SK-N-SH (cell line): ENCODE measurements around the gene HDLBP. TPM values are rescaled to one million over a fixed set of nuclear protein-coding genes. Genes with fewer than 3 reads are reported as not detected.

Experiments
- CTCF ChIA-PET: fragments of 300-600, 350-600 bp; formaldehyde crosslinking; extraction: SDS; loops from one replicate; lab custom pipeline; 2021; lab: Yijun Ruan, JAX
- POLR2A ChIA-PET: fragments of 350-600 bp; sonication (Branson Sonifier 250); formaldehyde crosslinking; extraction: SDS; loops from one replicate; lab custom pipeline; 2020; ENCODE audit warnings: antibody characterized with exemption, inconsistent platforms; lab: Yijun Ruan, JAX
- DNase-seq: peaks from one replicate; pipeline ENCODE4 v3.0.0; 2012
- H2AFZ ChIP-seq: fragments of 200-600 bp; sonication (generic); 2 replicates; pipeline ENCODE4 v1.8.1; 2016; ENCODE audit warnings: antibody characterized with exemption, mild to moderate bottlenecking, low read depth
- H3F3A ChIP-seq: fragments of 200-600 bp; sonication (generic); replicated peaks from 2 replicates; pipeline ENCODE3; 2016; ENCODE audit warnings: antibody characterized with exemption, mild to moderate bottlenecking; ENCODE audit not compliant: insufficient read depth
- H3K27ac ChIP-seq, 2 experiments: fragments of 200-500 bp in 1 of 2; fragments of 200-600 bp in 1 of 2; sonication (Bioruptor generic) in 1 of 2; sonication (generic), shearing (Covaris generic) in 1 of 2; 2 replicates each; pipeline versions ENCODE4 v1.5.1 to v1.6.1; 2014 to 2016; ENCODE audit warnings: low read depth in 2 of 2, inconsistent platforms in 1 of 2, low read length in 1 of 2, mild to moderate bottlenecking in 1 of 2, mixed read lengths in 1 of 2
- H3K27me3 ChIP-seq: fragments of 200-600 bp; sonication (generic), shearing (Covaris generic); 2 replicates; pipeline ENCODE4 v1.6.1; 2016; ENCODE audit warnings: mixed run types; ENCODE audit not compliant: insufficient read depth
- H3K36me3 ChIP-seq, 2 experiments: fragments of 200-500 bp in 1 of 2; fragments of 200-600 bp in 1 of 2; sonication (Bioruptor generic) in 1 of 2; sonication (generic) in 1 of 2; replicated peaks in 1 of 2; 2 replicates each; pipeline versions ENCODE3 to v1.5.1; 2014 to 2016; ENCODE audit warnings: low read length in 1 of 2, mild to moderate bottlenecking in 1 of 2; ENCODE audit not compliant: insufficient read depth in 2 of 2, control insufficient read depth in 1 of 2
- H3K4me1 ChIP-seq, 2 experiments: fragments of 200-500 bp in 1 of 2; fragments of 200-600 bp in 1 of 2; sonication (Bioruptor generic) in 1 of 2; sonication (generic), shearing (Covaris generic) in 1 of 2; 2 replicates each; pipeline versions ENCODE4 v1.5.1 to v1.6.1; 2014 to 2016; ENCODE audit warnings: low read depth in 1 of 2, low read length in 1 of 2, mixed run types in 1 of 2; ENCODE audit not compliant: insufficient read depth in 2 of 2, control insufficient read depth in 1 of 2
- H3K4me2 ChIP-seq: fragments of 200-600 bp; sonication (generic), shearing (Covaris generic); 2 replicates; pipeline ENCODE4 v1.6.1; 2017; ENCODE audit warnings: mixed run types
- H3K4me3 ChIP-seq, 2 experiments: fragments of 200-500 bp in 1 of 2; fragments of 200-600 bp in 1 of 2; sonication (Bioruptor generic) in 1 of 2; sonication (generic), shearing (Covaris generic) in 1 of 2; 2 replicates each; pipeline versions ENCODE4 v1.5.1 to v1.8.1; 2014 to 2016; ENCODE audit warnings: low read depth in 2 of 2, inconsistent platforms in 1 of 2, low read length in 1 of 2, mild to moderate bottlenecking in 1 of 2, mixed read lengths in 1 of 2, moderate library complexity in 1 of 2
- H3K79me2 ChIP-seq: fragments of 200-600 bp; sonication (generic); 2 replicates; pipeline ENCODE4 v1.8.1; 2017; ENCODE audit warnings: mild to moderate bottlenecking; ENCODE audit not compliant: insufficient read depth
- H3K9ac ChIP-seq: fragments of 200-600 bp; sonication (generic); 2 replicates; pipeline ENCODE4 v1.6.1; 2017; ENCODE audit warnings: mixed run types
- H3K9me2 ChIP-seq: fragments of 200-600 bp; sonication (generic); 2 replicates; pipeline ENCODE4 v1.6.1; 2017; ENCODE audit warnings: mixed run types
- H3K9me3 ChIP-seq: fragments of 200-600 bp; sonication (generic); 2 replicates; pipeline ENCODE4 v1.6.1; 2017; ENCODE audit warnings: mixed run types, mild to moderate bottlenecking, moderate library complexity
- H4K20me1 ChIP-seq: fragments of 200-600 bp; sonication (generic); 2 replicates; pipeline ENCODE4 v1.6.1; 2017; ENCODE audit warnings: mild to moderate bottlenecking, mixed run types; ENCODE audit not compliant: insufficient read depth
- CHD2 ChIP-seq: fragments of 150-350 bp; IDR thresholded peaks from 2 replicates; pipeline ENCODE4 v1.6.1; 2018; ENCODE audit warnings: low read length; ENCODE audit not compliant: partially characterized antibody
- ELF1 ChIP-seq: IDR thresholded peaks from 2 replicates; pipeline ENCODE4 v1.4.0; 2012
- EZH2phosphoT487 ChIP-seq: fragments of 200-600 bp; sonication (generic); IDR thresholded peaks from 2 replicates; pipeline ENCODE4 v1.6.1; 2017; ENCODE audit warnings: low read depth, mixed run types, mild to moderate bottlenecking, antibody characterized with exemption, moderate library complexity, borderline replicate concordance
- FOSL2 ChIP-seq: IDR thresholded peaks from 2 replicates; pipeline ENCODE4 v1.4.0; 2012; ENCODE audit warnings: low read depth, mild to moderate bottlenecking, moderate library complexity, borderline replicate concordance
- FOXJ3 ChIP-seq: sonication (generic); formaldehyde crosslinking; IDR thresholded peaks from 2 replicates; pipeline ENCODE4 v1.5.1; 2020; ENCODE audit warnings: mild to moderate bottlenecking, missing genetic modification reagents
- GATA2 ChIP-seq: sonication (generic); formaldehyde crosslinking; IDR thresholded peaks from 2 replicates; pipeline ENCODE4 v1.5.0; 2020; ENCODE audit warnings: mild to moderate bottlenecking, missing genetic modification reagents
- IRF3 ChIP-seq: fragments of 150-350 bp; IDR thresholded peaks from 2 replicates; pipeline ENCODE4 v1.6.1; 2016; ENCODE audit warnings: mild to moderate bottlenecking, low read depth, low read length
- MEF2A ChIP-seq: IDR thresholded peaks from 2 replicates; pipeline ENCODE4 v1.4.0; 2012; ENCODE audit warnings: low read depth, borderline replicate concordance
- NFIC ChIP-seq: IDR thresholded peaks from 2 replicates; pipeline ENCODE4 v1.4.0; 2012; ENCODE audit warnings: borderline replicate concordance
- NRF1 ChIP-seq: IDR thresholded peaks from 2 replicates; pipeline ENCODE4 v1.6.1; 2012; ENCODE audit warnings: low read depth, mild to moderate bottlenecking, low read length
- POLR2AphosphoS5 ChIP-seq: IDR thresholded peaks from 2 replicates; pipeline ENCODE4 v1.6.1; 2012; ENCODE audit warnings: low read depth, low read length
- RAD21 ChIP-seq: IDR thresholded peaks from 2 replicates; pipeline ENCODE4 v1.6.1; 2012; ENCODE audit warnings: mild to moderate bottlenecking, low read length
- RCOR1 ChIP-seq: fragments of 150-350 bp; IDR thresholded peaks from 2 replicates; pipeline ENCODE4 v1.6.1; 2017; ENCODE audit warnings: antibody characterized with exemption, low read length
- RFX5 ChIP-seq: IDR thresholded peaks from 2 replicates; pipeline ENCODE4 v1.6.1; 2012; ENCODE audit warnings: mild to moderate bottlenecking, improper control_type of control experiment, low read length
- RXRA ChIP-seq: IDR thresholded peaks from 2 replicates; pipeline ENCODE4 v1.4.0; 2012; ENCODE audit warnings: low read depth, mild to moderate bottlenecking, borderline replicate concordance
- SIN3A ChIP-seq: IDR thresholded peaks from 2 replicates; pipeline ENCODE4 v1.6.1; 2012; ENCODE audit warnings: low read depth, mild to moderate bottlenecking, low read length, moderate library complexity, borderline replicate concordance
- SMC3 ChIP-seq: IDR thresholded peaks from 2 replicates; pipeline ENCODE4 v1.6.1; 2012; ENCODE audit warnings: low read depth, low read length, improper control_type of control experiment
- TCF12 ChIP-seq: IDR thresholded peaks from 2 replicates; pipeline ENCODE4 v1.4.0; 2012
- YY1 ChIP-seq: IDR thresholded peaks from 2 replicates; pipeline ENCODE4 v1.4.0; 2012; ENCODE audit warnings: low read depth, mild to moderate bottlenecking
- WGBS: methylation state at CpG from one replicate; pipeline ENCODE4 v1.1.6; 2017; ENCODE audit warnings: low lambda C conversion rate; 5-methylcytosine and 5-hydroxymethylcytosine counted together
- polyA plus RNA-seq, 3 experiments: library from polyadenylated mRNA; depleted of rRNA; stranded (reverse); fragments of >200 nt; gene quantifications; 2 replicates each; pipeline ENCODE4 v1.2.3, GENCODE V29; 2012
- TF ChIP-seq, protein P1 (sequence below): IDR thresholded peaks from 2 replicates; pipeline ENCODE4 v1.4.0; 2012; ENCODE audit warnings: low read depth, borderline replicate concordance
- TF ChIP-seq, protein P2 (sequence below): IDR thresholded peaks from 2 replicates; pipeline ENCODE4 v1.4.0; 2012; ENCODE audit warnings: low read depth
- TF ChIP-seq, protein P3 (sequence below): fragments of 200-600 bp; sonication (generic); IDR thresholded peaks from 2 replicates; pipeline ENCODE4 v1.6.1; 2017; ENCODE audit warnings: antibody characterized with exemption, mild to moderate bottlenecking, moderate library complexity

Gene HDLBP
- polyA plus RNA-seq, 1 of the 3 experiments (the other 2 are of a cell fraction): 263 TPM

- Histone ChIP-seq H3F3A (peaks cover 3% of the 10 kb centered on the region), H3K4me3 (no peak overlapping the region), H3K27ac (no peak overlapping the region), H2AFZ (no peak overlapping the region), H3K4me2 (no peak overlapping the region), H3K4me1 (peaks cover 2 to 6% of the 10 kb centered on the region in 2 experiments; a peak in 3 of 4 replicates), H3K27me3 (no peaks in the 10 kb centered on the region), H4K20me1 (peaks cover 63% of the 10 kb centered on the region), H3K9me2 (no peaks in the 10 kb centered on the region), H3K9me3 (no peaks in the 10 kb centered on the region), H3K9ac (no peak overlapping the region), H3K36me3 (peaks cover 44 to 76% of the 10 kb centered on the region in 2 experiments), H3K79me2 (peaks cover 98% of the 10 kb centered on the region)
- ChIA-PET CTCF (no interaction called here), POLR2A (interaction anchor here (0.6 kb wide), 1 partner anchor 21 kb away, joined by 3 read pairs; no protein-coding TSS in a partner anchor)
- WGBS: 100% methylated on average over 1 of the region's 1 CpG
- TF ChIP-seq RCOR1 (no peak), SIN3A (no peak), YY1 (no peak), RAD21 (no peak), RXRA (no peak), MEF2A (no peak), POLR2AphosphoS5 (no peak), SMC3 (no peak), NFIC (no peak), FOSL2 (no peak), NRF1 (no peak), CHD2 (no peak), EZH2phosphoT487 (no peak), GATA2 (CRISPR knock-in tag) (no peak), ELF1 (no peak), RFX5 (no peak)
- TF ChIP-seq, protein P1, sequence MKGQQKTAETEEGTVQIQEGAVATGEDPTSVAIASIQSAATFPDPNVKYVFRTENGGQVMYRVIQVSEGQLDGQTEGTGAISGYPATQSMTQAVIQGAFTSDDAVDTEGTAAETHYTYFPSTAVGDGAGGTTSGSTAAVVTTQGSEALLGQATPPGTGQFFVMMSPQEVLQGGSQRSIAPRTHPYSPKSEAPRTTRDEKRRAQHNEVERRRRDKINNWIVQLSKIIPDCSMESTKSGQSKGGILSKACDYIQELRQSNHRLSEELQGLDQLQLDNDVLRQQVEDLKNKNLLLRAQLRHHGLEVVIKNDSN: no peak
- TF ChIP-seq, protein P2, sequence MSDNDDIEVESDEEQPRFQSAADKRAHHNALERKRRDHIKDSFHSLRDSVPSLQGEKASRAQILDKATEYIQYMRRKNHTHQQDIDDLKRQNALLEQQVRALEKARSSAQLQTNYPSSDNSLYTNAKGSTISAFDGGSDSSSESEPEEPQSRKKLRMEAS: no peak
- TF ChIP-seq, protein P3, sequence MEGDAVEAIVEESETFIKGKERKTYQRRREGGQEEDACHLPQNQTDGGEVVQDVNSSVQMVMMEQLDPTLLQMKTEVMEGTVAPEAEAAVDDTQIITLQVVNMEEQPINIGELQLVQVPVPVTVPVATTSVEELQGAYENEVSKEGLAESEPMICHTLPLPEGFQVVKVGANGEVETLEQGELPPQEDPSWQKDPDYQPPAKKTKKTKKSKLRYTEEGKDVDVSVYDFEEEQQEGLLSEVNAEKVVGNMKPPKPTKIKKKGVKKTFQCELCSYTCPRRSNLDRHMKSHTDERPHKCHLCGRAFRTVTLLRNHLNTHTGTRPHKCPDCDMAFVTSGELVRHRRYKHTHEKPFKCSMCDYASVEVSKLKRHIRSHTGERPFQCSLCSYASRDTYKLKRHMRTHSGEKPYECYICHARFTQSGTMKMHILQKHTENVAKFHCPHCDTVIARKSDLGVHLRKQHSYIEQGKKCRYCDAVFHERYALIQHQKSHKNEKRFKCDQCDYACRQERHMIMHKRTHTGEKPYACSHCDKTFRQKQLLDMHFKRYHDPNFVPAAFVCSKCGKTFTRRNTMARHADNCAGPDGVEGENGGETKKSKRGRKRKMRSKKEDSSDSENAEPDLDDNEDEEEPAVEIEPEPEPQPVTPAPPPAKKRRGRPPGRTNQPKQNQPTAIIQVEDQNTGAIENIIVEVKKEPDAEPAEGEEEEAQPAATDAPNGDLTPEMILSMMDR: no peak
- DNase-seq: no peak
Measured at GRCh38 chr2:241325257-241325656, 9.8 kb upstream of the HDLBP start.

- Histone ChIP-seq H3K4me1 (peaks cover 2 to 10% of the 10 kb centered on the region in 2 experiments; a peak in 3 of 4 replicates), H2AFZ (no peak overlapping the region), H3K4me2 (no peak overlapping the region), H3K9me3 (no peaks in the 10 kb centered on the region), H3K9ac (no peak overlapping the region), H3F3A (peaks cover 3% of the 10 kb centered on the region), H3K27me3 (no peaks in the 10 kb centered on the region), H3K36me3 (peaks cover 39 to 76% of the 10 kb centered on the region in 2 experiments), H3K79me2 (peaks cover 98% of the 10 kb centered on the region), H4K20me1 (peaks cover 66% of the 10 kb centered on the region), H3K9me2 (no peaks in the 10 kb centered on the region), H3K4me3 (no peak overlapping the region), H3K27ac (no peak overlapping the region)
- TF ChIP-seq FOXJ3 (CRISPR knock-in tag): no peak
- TF ChIP-seq, protein P2: no peak
- TF ChIP-seq POLR2AphosphoS5: no peak
- TF ChIP-seq IRF3: no peak
- no peak for TF ChIP-seq TCF12
- TF ChIP-seq RXRA: no peak
- TF ChIP-seq MEF2A: no peak
- ChIA-PET POLR2A (no interaction called here), CTCF (no interaction called here)
- DNase-seq: no peak
Measured at GRCh38 chr2:241324775-241325174, 9.3 kb upstream of the HDLBP start.
